Endothelial cell (in vitro differentiated cells): ENCODE results near the gene WDFY4. TPM values are rescaled to one million over a fixed set of nuclear protein-coding genes. Genes with fewer than 3 reads are reported as not detected.

Experiments
- DNase-seq: peaks from one replicate; pipeline ENCODE4 v3.0.0; 2021; ENCODE audit warnings: low spot score
- H3K27ac Mint-ChIP-seq: one replicate; pipeline ENCODE4 v1.8.0; 2021; ENCODE audit warnings: mixed read lengths, inconsistent platforms; ENCODE audit not compliant: unreplicated experiment
- H3K27me3 Mint-ChIP-seq: one replicate; pipeline ENCODE4 v1.8.0; 2021; ENCODE audit warnings: mild to moderate bottlenecking, moderate library complexity, mixed read lengths, inconsistent platforms; ENCODE audit not compliant: unreplicated experiment
- H3K36me3 Mint-ChIP-seq: one replicate; pipeline ENCODE4 v1.8.0; 2021; ENCODE audit warnings: mild to moderate bottlenecking, low read depth, mixed read lengths, inconsistent platforms; ENCODE audit not compliant: unreplicated experiment
- H3K4me1 Mint-ChIP-seq: one replicate; pipeline ENCODE4 v1.8.0; 2021; ENCODE audit warnings: mild to moderate bottlenecking, mixed read lengths, inconsistent platforms; ENCODE audit not compliant: unreplicated experiment
- H3K4me3 Mint-ChIP-seq: one replicate; pipeline ENCODE4 v1.8.0; 2021; ENCODE audit warnings: mild to moderate bottlenecking, mixed read lengths, inconsistent platforms; ENCODE audit not compliant: unreplicated experiment
- H3K9me3 Mint-ChIP-seq: one replicate; pipeline ENCODE4 v1.8.0; 2021; ENCODE audit warnings: mixed read lengths, inconsistent platforms; ENCODE audit not compliant: unreplicated experiment
- CTCF ChIP-seq: fragments of 200-600 bp; sonication (generic); IDR thresholded peaks from one replicate; pipeline ENCODE4 v1.5.0; 2021; ENCODE audit warnings: antibody characterized with exemption; ENCODE audit not compliant: unreplicated experiment
- total RNA-seq: library from RNA; stranded (reverse); fragmentation: NEBNext Ultra II Directional; extraction: Animal tissue kit (Norgen Biotek cat#: 25700); gene quantifications from one replicate; pipeline ENCODE4 v1.2.1, GENCODE V29; 2021; ENCODE audit not compliant: unreplicated experiment

WDFY4 gene
- total RNA-seq, 1 donor from 2014 or later: 0.54 TPM

- no peak for TF ChIP-seq CTCF
- H3K4me1 Mint-ChIP-seq: peaks cover 5% of the 10 kb centered on the region
- DNase-seq: no peak
- H3K36me3 Mint-ChIP-seq: no peaks in the 10 kb centered on the region
- peaks cover 3% of the 10 kb centered on the region for H3K27me3 Mint-ChIP-seq
- no peaks in the 10 kb centered on the region for H3K9me3 Mint-ChIP-seq
- no peak overlapping the region for H3K4me3 Mint-ChIP-seq
- H3K27ac Mint-ChIP-seq: no peak overlapping the region
Measured at GRCh38 chr10:48820699-48821098, 136.0 kb downstream of the WDFY4 start.

- no peak for TF ChIP-seq CTCF
- H3K4me3 Mint-ChIP-seq: no peak overlapping the region
- peaks cover 3% of the 10 kb centered on the region for H3K27me3 Mint-ChIP-seq
- peaks cover 5% of the 10 kb centered on the region for H3K4me1 Mint-ChIP-seq
- no peak for DNase-seq
- H3K27ac Mint-ChIP-seq: no peak overlapping the region
- H3K9me3 Mint-ChIP-seq: no peaks in the 10 kb centered on the region
- no peaks in the 10 kb centered on the region for H3K36me3 Mint-ChIP-seq
Measured at GRCh38 chr10:48821111-48821510, 136.4 kb downstream of the WDFY4 start.

GRCh38 chr10:48821692-48822091 is 137.0 kb downstream of the WDFY4 start:
- Mint-ChIP-seq H3K4me1 (peaks cover 5% of the 10 kb centered on the region), H3K27ac (no peak overlapping the region), H3K27me3 (peaks cover 2% of the 10 kb centered on the region), H3K9me3 (no peaks in the 10 kb centered on the region), H3K36me3 (no peaks in the 10 kb centered on the region), H3K4me3 (no peak overlapping the region)
- DNase-seq: no peak
- TF ChIP-seq CTCF: no peak

- Mint-ChIP-seq H3K4me3 (no peak overlapping the region), H3K27me3 (peaks cover 6% of the 10 kb centered on the region), H3K27ac (no peak overlapping the region), H3K9me3 (no peaks in the 10 kb centered on the region), H3K36me3 (peaks cover 6% of the 10 kb centered on the region), H3K4me1 (no peaks in the 10 kb centered on the region)
- no peak for TF ChIP-seq CTCF
- DNase-seq: no peak
Measured at GRCh38 chr10:48833674-48834073, 149.0 kb downstream of the WDFY4 start.

- DNase-seq: no peak
- Mint-ChIP-seq H3K36me3 (peaks cover 6% of the 10 kb centered on the region), H3K9me3 (no peaks in the 10 kb centered on the region), H3K27ac (no peak overlapping the region), H3K4me1 (no peaks in the 10 kb centered on the region), H3K4me3 (no peak overlapping the region), H3K27me3 (peaks cover 6% of the 10 kb centered on the region)
- no peak for TF ChIP-seq CTCF
Measured at GRCh38 chr10:48834189-48834965, 149.7 kb downstream of the WDFY4 start.
